ENCODE measurements around the gene ZNF385B.

DNA sequence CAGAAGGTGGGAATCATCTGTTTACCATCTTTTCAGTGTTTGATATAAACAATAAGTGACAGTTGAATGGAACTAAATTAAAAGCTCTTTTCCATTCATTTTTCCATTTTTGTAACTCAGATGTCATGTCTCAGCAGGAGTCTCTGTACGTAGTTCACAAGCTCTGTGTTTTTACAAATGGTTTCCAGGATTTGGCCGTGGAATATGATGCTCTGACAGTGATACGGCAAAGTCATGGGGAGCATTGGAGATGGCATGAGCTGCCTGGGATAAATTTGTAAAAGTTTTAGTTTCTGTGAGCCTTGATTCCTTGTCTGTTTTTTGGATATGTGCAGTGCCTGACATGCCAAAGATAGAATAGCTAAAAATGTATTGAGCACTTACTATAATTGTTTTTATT, 428.7 kb downstream of the ZNF385B start:
- TF ChIP-seq SP2 (IDR thresholded peaks at IDR 0.05; ENCODE audit: extremely low read depth, low read depth, low read length, poor library complexity, severe bottlenecking): no peak
- TF ChIP-seq, protein P1, sequence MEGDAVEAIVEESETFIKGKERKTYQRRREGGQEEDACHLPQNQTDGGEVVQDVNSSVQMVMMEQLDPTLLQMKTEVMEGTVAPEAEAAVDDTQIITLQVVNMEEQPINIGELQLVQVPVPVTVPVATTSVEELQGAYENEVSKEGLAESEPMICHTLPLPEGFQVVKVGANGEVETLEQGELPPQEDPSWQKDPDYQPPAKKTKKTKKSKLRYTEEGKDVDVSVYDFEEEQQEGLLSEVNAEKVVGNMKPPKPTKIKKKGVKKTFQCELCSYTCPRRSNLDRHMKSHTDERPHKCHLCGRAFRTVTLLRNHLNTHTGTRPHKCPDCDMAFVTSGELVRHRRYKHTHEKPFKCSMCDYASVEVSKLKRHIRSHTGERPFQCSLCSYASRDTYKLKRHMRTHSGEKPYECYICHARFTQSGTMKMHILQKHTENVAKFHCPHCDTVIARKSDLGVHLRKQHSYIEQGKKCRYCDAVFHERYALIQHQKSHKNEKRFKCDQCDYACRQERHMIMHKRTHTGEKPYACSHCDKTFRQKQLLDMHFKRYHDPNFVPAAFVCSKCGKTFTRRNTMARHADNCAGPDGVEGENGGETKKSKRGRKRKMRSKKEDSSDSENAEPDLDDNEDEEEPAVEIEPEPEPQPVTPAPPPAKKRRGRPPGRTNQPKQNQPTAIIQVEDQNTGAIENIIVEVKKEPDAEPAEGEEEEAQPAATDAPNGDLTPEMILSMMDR (IDR thresholded peaks at IDR 0.05 in 2 of 3, conservative IDR thresholded peaks at IDR 0.05 in 1 of 3; ENCODE audit: insufficient read depth in 2 of 3, low read depth in 1 of 3, low read length in 3 of 3): no peak
